Brain microvascular endothelial cell (primary cell): ENCODE data around the gene METTL23.

Experiments used
- DNase-seq: peaks from one replicate; pipeline ENCODE4 v3.0.0-alpha.2; 2020
- H3K27ac ChIP-seq: fragments of 250-450 bp; sonication (Bioruptor Pico); 2 replicates; pipeline ENCODE4 v1.5.1; 2020; ENCODE audit warnings: mild to moderate bottlenecking, moderate library complexity
- H3K27me3 ChIP-seq: fragments of 250-450 bp; sonication (Bioruptor Pico); replicated peaks from 2 replicates; pipeline ENCODE4 v1.5.1; 2020; ENCODE audit warnings: mild to moderate bottlenecking
- H3K36me3 ChIP-seq: fragments of 250-450 bp; sonication (Bioruptor Pico); replicated peaks from 2 replicates; pipeline ENCODE4 v1.5.1; 2020; ENCODE audit warnings: mild to moderate bottlenecking
- H3K4me3 ChIP-seq: 2 replicates; pipeline ENCODE4 v1.5.1; 2011; ENCODE audit warnings: low read depth, mild to moderate bottlenecking, control low read depth, low read length, moderate library complexity
- in situ Hi-C: cut with HindIII; loops from 2 replicates; pipeline ENCODE4 v1.10.0; 2017; ENCODE audit warnings: low sequenced_read_pairs, low pct_ligation_motif_present
- TF ChIP-seq, protein P1 (sequence below): IDR thresholded peaks from 2 replicates; pipeline ENCODE4 v1.5.1; 2011; ENCODE audit warnings: low read depth, mild to moderate bottlenecking, moderate library complexity, low read length, control low read depth, inconsistent platforms; ENCODE audit errors: missing control alignments

The METTL23 gene

DNA sequence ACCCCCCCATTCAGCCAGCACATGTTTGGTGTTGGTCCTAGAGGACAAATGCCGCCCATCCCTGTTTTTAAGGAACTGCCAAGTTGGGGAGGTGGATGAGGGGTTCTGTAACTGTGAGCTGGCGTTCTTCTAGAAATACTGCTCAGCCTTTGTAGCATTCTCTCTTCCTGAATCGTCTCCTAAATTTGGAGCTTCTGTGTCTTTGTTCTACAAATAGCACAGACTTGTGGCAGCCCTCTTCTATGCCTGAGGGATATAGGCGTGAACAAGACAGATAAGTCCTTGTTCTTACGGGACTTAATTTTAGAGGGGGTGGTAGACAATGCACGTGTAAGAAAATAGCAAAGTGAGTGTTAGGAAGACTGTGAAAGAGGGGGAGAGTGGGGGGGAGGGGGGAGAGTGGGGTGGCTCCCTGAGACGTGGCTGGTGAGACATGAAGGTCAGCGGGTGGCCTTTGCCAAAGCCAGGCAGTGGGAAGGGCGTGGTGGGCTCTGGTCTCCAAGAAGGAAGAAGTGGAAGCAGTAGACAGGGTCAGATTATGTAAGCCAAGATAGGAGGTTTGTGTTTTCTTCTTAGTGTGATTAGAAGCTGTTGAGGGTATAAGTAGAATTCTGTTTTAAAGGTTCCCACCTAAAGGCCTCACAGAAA is 21.2 kb downstream of the METTL23 start:
- no peak for DNase-seq
- in situ Hi-C loops = no loop called here
- H3K27ac ChIP-seq = no peak overlapping the region
- peaks cover 13% of the 10 kb centered on the region for H3K36me3 ChIP-seq
- TF ChIP-seq, protein P1, sequence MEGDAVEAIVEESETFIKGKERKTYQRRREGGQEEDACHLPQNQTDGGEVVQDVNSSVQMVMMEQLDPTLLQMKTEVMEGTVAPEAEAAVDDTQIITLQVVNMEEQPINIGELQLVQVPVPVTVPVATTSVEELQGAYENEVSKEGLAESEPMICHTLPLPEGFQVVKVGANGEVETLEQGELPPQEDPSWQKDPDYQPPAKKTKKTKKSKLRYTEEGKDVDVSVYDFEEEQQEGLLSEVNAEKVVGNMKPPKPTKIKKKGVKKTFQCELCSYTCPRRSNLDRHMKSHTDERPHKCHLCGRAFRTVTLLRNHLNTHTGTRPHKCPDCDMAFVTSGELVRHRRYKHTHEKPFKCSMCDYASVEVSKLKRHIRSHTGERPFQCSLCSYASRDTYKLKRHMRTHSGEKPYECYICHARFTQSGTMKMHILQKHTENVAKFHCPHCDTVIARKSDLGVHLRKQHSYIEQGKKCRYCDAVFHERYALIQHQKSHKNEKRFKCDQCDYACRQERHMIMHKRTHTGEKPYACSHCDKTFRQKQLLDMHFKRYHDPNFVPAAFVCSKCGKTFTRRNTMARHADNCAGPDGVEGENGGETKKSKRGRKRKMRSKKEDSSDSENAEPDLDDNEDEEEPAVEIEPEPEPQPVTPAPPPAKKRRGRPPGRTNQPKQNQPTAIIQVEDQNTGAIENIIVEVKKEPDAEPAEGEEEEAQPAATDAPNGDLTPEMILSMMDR = no peak
- no peaks in the 10 kb centered on the region for H3K27me3 ChIP-seq
- no peak overlapping the region for H3K4me3 ChIP-seq

DNA sequence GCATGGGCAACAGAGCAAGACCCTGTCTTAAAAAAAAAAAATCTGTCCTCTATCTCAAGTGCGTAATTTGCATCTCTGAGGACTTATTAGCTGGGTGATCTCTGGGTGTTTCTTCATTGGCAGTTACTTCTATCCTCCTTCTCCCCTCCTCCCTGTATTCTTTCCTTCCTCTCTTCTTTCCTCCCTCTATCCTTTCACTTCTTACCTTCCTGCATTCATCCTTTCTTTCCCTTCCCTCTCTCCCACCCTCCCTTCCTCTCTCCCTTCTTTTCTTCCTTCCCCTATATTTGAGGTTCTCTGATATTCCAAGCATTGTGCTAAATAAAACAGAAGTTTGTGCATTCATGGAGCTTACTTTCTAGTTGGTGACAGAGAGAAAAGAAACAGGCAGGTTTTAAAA is 22.0 kb downstream of the METTL23 start:
- Histone ChIP-seq H3K4me3 (no peak overlapping the region), H3K36me3 (peaks cover 13% of the 10 kb centered on the region), H3K27me3 (no peaks in the 10 kb centered on the region), H3K27ac (no peak overlapping the region)
- TF ChIP-seq, protein P1 = no peak
- in situ Hi-C loops = no loop called here
- DNase-seq = no peak

DNA sequence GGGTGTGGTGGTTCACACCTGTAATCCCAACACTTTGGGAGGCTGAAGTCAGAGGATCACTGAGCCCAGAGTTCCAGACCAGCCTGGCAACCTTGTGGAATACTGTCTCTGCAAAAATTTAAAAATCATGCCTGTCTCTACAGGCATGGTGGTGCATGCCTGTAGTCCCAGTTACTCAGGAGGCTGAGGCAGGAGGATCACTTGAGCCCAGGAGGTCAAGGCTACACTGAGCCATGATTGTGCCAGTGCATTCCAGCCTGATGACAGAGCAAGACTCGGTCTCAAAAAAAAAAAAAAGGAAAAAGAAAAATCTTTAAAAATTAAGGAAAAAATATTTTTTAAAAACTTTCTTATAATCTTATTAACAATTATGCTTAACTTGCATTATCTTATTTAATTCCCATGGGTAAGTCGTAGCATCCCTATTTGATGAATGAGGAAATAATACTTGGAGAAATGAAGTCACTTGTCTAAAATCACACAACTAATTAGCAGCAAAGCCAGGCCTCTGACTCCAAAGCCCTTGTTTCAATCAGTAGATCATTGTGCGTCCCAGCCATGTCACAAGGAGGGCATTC is 24.9 kb downstream of the METTL23 start:
- Histone ChIP-seq H3K36me3 (peaks cover 3% of the 10 kb centered on the region), H3K27me3 (no peaks in the 10 kb centered on the region), H3K27ac (no peak overlapping the region), H3K4me3 (no peak overlapping the region)
- no peak for DNase-seq
- TF ChIP-seq, protein P1 = no peak
- in situ Hi-C loops = no loop called here

DNA sequence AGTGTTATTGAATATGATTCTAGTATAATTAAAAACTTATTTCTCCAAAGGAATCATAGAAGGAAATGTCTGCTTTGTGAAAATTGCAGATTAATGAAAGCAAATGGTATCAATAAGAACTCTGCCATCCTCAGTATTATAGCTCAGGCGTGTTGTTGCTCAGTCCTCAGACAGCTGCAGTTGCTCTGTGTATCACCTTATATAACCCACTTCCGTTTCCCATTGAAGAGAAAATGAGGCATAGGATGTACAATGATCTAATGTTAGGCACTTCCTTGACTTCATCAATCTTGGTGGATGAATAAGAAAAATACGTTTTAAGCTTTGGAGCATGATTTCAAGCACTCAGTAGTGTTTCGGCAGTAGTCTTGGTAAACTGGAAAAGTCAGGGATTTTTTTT is 25.4 kb downstream of the METTL23 start:
- Histone ChIP-seq H3K27ac (no peak overlapping the region), H3K4me3 (no peak overlapping the region), H3K36me3 (peaks cover 3% of the 10 kb centered on the region), H3K27me3 (no peaks in the 10 kb centered on the region)
- TF ChIP-seq, protein P1 = no peak
- no peak for DNase-seq
- in situ Hi-C loops = no loop called here

DNA sequence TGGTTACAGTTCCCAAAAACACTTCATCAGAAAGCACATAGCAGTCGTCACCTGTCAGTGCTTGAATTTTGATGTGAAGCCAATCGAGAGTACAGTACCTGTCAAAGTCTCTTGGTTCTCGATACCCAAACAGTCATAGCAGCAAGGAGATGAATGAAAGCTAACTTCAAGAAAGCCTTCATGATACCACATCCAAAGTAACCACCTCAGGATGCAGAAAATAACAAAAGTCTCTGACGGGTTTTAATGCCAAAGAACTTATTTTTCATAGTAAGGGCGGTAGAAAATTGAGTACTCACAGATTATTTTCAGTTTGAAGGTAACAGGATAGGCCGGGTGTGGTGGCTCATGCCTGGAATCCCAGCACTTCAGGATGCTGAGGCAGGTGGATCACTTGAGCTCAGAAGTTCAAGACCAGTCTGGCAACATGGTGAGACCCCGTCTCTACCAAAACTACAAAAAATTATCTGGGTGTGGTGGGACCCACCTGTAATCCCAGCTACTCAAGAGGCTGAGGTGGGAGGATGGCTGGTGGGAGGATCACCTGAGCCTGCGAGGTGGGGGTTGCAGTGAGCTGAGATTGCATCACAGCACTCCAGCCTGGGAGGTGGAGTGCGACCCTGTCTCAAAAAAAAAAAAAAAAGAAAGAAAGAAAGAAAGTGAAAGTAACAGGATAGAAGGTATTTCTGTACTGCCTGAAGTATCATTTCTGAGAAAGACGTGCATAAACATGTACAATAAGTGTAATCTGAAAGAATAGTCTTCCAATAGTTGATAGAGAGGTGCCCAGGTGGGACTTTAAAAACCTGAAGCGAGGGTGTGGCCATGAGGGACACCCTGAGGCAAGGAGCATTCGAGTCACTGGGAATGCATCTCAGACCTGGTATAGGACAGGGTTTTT is 26.7 kb downstream of the METTL23 start:
- in situ Hi-C loops = no loop called here
- TF ChIP-seq, protein P1 = no peak
- Histone ChIP-seq H3K27me3 (no peaks in the 10 kb centered on the region), H3K4me3 (no peak overlapping the region), H3K36me3 (peaks cover 3% of the 10 kb centered on the region), H3K27ac (no peak overlapping the region)
- no peak for DNase-seq
